HUES6 (cell line): ENCODE data around the gene NDC80.

Experiments
- H3K27ac ChIP-seq: 2 replicates; pipeline ENCODE4 v1.7.0; 2013; ENCODE audit warnings: low read depth, mild to moderate bottlenecking, low read length, inconsistent platforms
- H3K27me3 ChIP-seq: 2 replicates; pipeline ENCODE4 v1.6.1; 2013; ENCODE audit warnings: low read length; ENCODE audit not compliant: control insufficient read depth, insufficient read depth
- H3K36me3 ChIP-seq: 2 replicates; pipeline ENCODE4 v1.6.1; 2013; ENCODE audit warnings: low read length; ENCODE audit not compliant: control insufficient read depth, insufficient read depth
- H3K4me1 ChIP-seq: 2 replicates; pipeline ENCODE4 v1.6.1; 2013; ENCODE audit warnings: low read length; ENCODE audit not compliant: control insufficient read depth, insufficient read depth
- H3K4me3 ChIP-seq: 2 replicates; pipeline ENCODE4 v1.5.1; 2013; ENCODE audit warnings: low read depth, low read length
- H3K9ac ChIP-seq: one replicate; pipeline ENCODE4 v1.6.1; 2013; ENCODE audit warnings: mild to moderate bottlenecking, low read length
- H3K9me3 ChIP-seq: 2 replicates; pipeline ENCODE4 v1.6.1; 2013; ENCODE audit warnings: low read depth, low read length; ENCODE audit not compliant: control insufficient read depth, insufficient read depth

NDC80 gene

GRCh38 chr18:2557536-2557935, 13.8 kb upstream of the NDC80 start:
- H3K9me3 ChIP-seq, result no peaks in the 10 kb centered on the region
- H3K27me3 ChIP-seq, result no peaks in the 10 kb centered on the region
- peaks cover 3% of the 10 kb centered on the region for H3K36me3 ChIP-seq
- H3K4me1 ChIP-seq, result peaks cover 14% of the 10 kb centered on the region
- no peak overlapping the region for H3K9ac ChIP-seq
- H3K4me3 ChIP-seq, result no peak overlapping the region
- H3K27ac ChIP-seq, result no peak overlapping the region

- H3K4me3 ChIP-seq, result no peak overlapping the region
Observed at GRCh38 chr18:2559249-2559648, 12.1 kb upstream of the NDC80 start.

GRCh38 chr18:2564373-2564772, 7.0 kb upstream of the NDC80 start:
- no peaks in the 10 kb centered on the region for H3K9me3 ChIP-seq
- no peak overlapping the region for H3K4me3 ChIP-seq
- H3K36me3 ChIP-seq, result peaks cover 14% of the 10 kb centered on the region
- H3K27ac ChIP-seq, result no peak overlapping the region
- H3K4me1 ChIP-seq, result peaks cover 3% of the 10 kb centered on the region; the same call in 1 of the 2 replicates
- no peaks in the 10 kb centered on the region for H3K27me3 ChIP-seq
- H3K9ac ChIP-seq, result no peak overlapping the region

More at GRCh38 chr18:2559249-2559648, 12.1 kb upstream of the NDC80 start:
- Histone ChIP-seq H3K36me3 (peaks cover 3% of the 10 kb centered on the region), H3K9ac (no peak overlapping the region), H3K9me3 (no peaks in the 10 kb centered on the region), H3K27ac (no peak overlapping the region), H3K27me3 (no peaks in the 10 kb centered on the region), H3K4me1 (peaks cover 14% of the 10 kb centered on the region)

GRCh38 chr18:2568129-2568528, 3.2 kb upstream of the NDC80 start:
- Histone ChIP-seq H3K27me3 (no peaks in the 10 kb centered on the region), H3K4me3 (no peak overlapping the region), H3K36me3 (peaks cover 11% of the 10 kb centered on the region; the same call in 1 of the 2 replicates), H3K27ac (no peak overlapping the region), H3K9me3 (no peaks in the 10 kb centered on the region), H3K9ac (no peak overlapping the region), H3K4me1 (peaks cover 13% of the 10 kb centered on the region)

GRCh38 chr18:2568605-2569004, 2.8 kb upstream of the NDC80 start:
- H3K4me1 ChIP-seq, result peaks cover 16% of the 10 kb centered on the region
- H3K27me3 ChIP-seq, result no peaks in the 10 kb centered on the region
- no peaks in the 10 kb centered on the region for H3K9me3 ChIP-seq
- H3K4me3 ChIP-seq, result no peak overlapping the region
- peaks cover 11% of the 10 kb centered on the region; the same call in 1 of the 2 replicates for H3K36me3 ChIP-seq
- H3K9ac ChIP-seq, result no peak overlapping the region
- H3K27ac ChIP-seq, result no peak overlapping the region

- peaks cover 16% of the 10 kb centered on the region for H3K4me1 ChIP-seq
- H3K9me3 ChIP-seq, result no peaks in the 10 kb centered on the region
- H3K27ac ChIP-seq, result no peak overlapping the region
- H3K27me3 ChIP-seq, result no peaks in the 10 kb centered on the region
- peaks cover 12% of the 10 kb centered on the region; the same call in 1 of the 2 replicates for H3K36me3 ChIP-seq
- peak overlapping the region; percentile 40 for H3K9ac ChIP-seq
- peak overlapping the region; percentile 94 for H3K4me3 ChIP-seq
Observed at GRCh38 chr18:2569338-2570207, 1.8 kb upstream of the NDC80 start.

GRCh38 chr18:2570772-2571199, 571 bp upstream of the NDC80 start:
- Histone ChIP-seq H3K9ac (peak overlapping the region; percentile 99), H3K27ac (peak overlapping the region; percentile 99), H3K9me3 (no peaks in the 10 kb centered on the region), H3K4me3 (peak overlapping the region; percentile 94), H3K27me3 (no peaks in the 10 kb centered on the region), H3K4me1 (peaks cover 16% of the 10 kb centered on the region), H3K36me3 (peaks cover 24% of the 10 kb centered on the region)

GRCh38 chr18:2572171-2572569, 813 bp downstream of the NDC80 start:
- no peaks in the 10 kb centered on the region for H3K27me3 ChIP-seq
- peak overlapping the region; percentile 94 for H3K4me3 ChIP-seq
- no peak overlapping the region for H3K27ac ChIP-seq
- peaks cover 16% of the 10 kb centered on the region for H3K4me1 ChIP-seq
- H3K9me3 ChIP-seq, result no peaks in the 10 kb centered on the region
- H3K9ac ChIP-seq, result peak overlapping the region; percentile 99
- H3K36me3 ChIP-seq, result peaks cover 33% of the 10 kb centered on the region

- Histone ChIP-seq H3K9ac (peak overlapping the region; percentile 99), H3K27ac (no peak overlapping the region), H3K4me3 (peak overlapping the region; percentile 94), H3K4me1 (peaks cover 16% of the 10 kb centered on the region), H3K9me3 (no peaks in the 10 kb centered on the region), H3K36me3 (peaks cover 37% of the 10 kb centered on the region), H3K27me3 (no peaks in the 10 kb centered on the region)
Observed at GRCh38 chr18:2572892-2573291, 1.5 kb downstream of the NDC80 start.

GRCh38 chr18:2573408-2573807, 2.1 kb downstream of the NDC80 start:
- Histone ChIP-seq H3K9me3 (no peaks in the 10 kb centered on the region), H3K27ac (no peak overlapping the region), H3K9ac (peak overlapping the region; percentile 99), H3K27me3 (no peaks in the 10 kb centered on the region), H3K36me3 (peaks cover 39% of the 10 kb centered on the region), H3K4me3 (peak overlapping the region; percentile 94), H3K4me1 (peaks cover 16% of the 10 kb centered on the region)

- Histone ChIP-seq H3K27me3 (no peaks in the 10 kb centered on the region), H3K9me3 (no peaks in the 10 kb centered on the region), H3K27ac (no peak overlapping the region), H3K9ac (no peak overlapping the region), H3K36me3 (peaks cover 86% of the 10 kb centered on the region), H3K4me1 (no peaks in the 10 kb centered on the region), H3K4me3 (no peak overlapping the region)
Observed at GRCh38 chr18:2587788-2588187, 16.4 kb downstream of the NDC80 start.
